HepG2 (cell line): Measurements from ENCODE around the gene RPS6KC1. TPM values are rescaled to one million over a fixed set of nuclear protein-coding genes. Genes with fewer than 3 reads are reported as not detected.

Experiments used
- ATAC-seq: fragments of 200-7000 bp; cut with Tn5 transposase; 3 replicates; pipeline ENCODE4 v1.9.1; 2020; ENCODE audit warnings: mild to moderate bottlenecking, moderate library complexity
- BruUV-seq: library from RNA; stranded (reverse); fragments of 400-500 nt; replicated peaks from 2 replicates; lab custom pipeline; 2021; lab: Mats Ljungman, UMichigan
- CTCF ChIA-PET: fragments of 300-600 bp; formaldehyde crosslinking; extraction: SDS; loops from one replicate; lab custom pipeline; 2021; ENCODE audit warnings: low total read pairs, inconsistent platforms, low intra/inter-chr PET ratio; lab: Yijun Ruan, JAX
- POLR2A ChIA-PET: fragments of 350-600 bp; sonication (Branson Sonifier 250); formaldehyde crosslinking; loops from one replicate; lab custom pipeline; 2020; ENCODE audit warnings: antibody characterized with exemption, inconsistent platforms; lab: Yijun Ruan, JAX
- DNase-seq: peaks from one replicate; pipeline ENCODE4 v3.0.0-alpha.2; 2015; ENCODE audit warnings: low spot score
- FAIRE-seq: peaks from 3 replicates; lab custom pipeline; 2011; peaks lifted over from hg19 to GRCh38; lab: Jason Lieb, UNC
- H2AFZ ChIP-seq: one replicate; pipeline ENCODE4 v1.6.1; 2011; ENCODE audit warnings: low read length, inconsistent platforms
- H3K27ac ChIP-seq: fragments of 300-600 bp; 3 replicates; pipeline ENCODE4 v1.8.0; 2011; ENCODE audit warnings: mixed run types, mild to moderate bottlenecking, mixed read lengths, low read length, inconsistent platforms; ENCODE audit not compliant: insufficient read depth; ENCODE audit errors: extremely low read length
- H3K27me3 ChIP-seq, 2 experiments: fragments of 200-600 bp in 1 of 2; 2 replicates in 1 of 2; 3 replicates in 1 of 2; pipeline versions ENCODE4 v1.6.0 to v1.8.0; 2011; ENCODE audit warnings: low read length in 2 of 2, mild to moderate bottlenecking in 2 of 2, moderate library complexity in 2 of 2, inconsistent platforms in 1 of 2; ENCODE audit not compliant: insufficient read depth in 2 of 2, control insufficient read depth in 1 of 2
- H3K36me3 ChIP-seq, 2 experiments: fragments of 200-600 bp in 1 of 2; replicated peaks in 1 of 2; 2 replicates in 1 of 2; 3 replicates in 1 of 2; pipeline versions ENCODE4 v1.5.1 to v1.8.0; 2011; ENCODE audit warnings: low read length in 2 of 2, inconsistent platforms in 1 of 2; ENCODE audit not compliant: insufficient read depth in 2 of 2, control insufficient read depth in 1 of 2
- H3K4me1 ChIP-seq: 2 replicates; pipeline ENCODE4 v1.5.1; 2012; ENCODE audit warnings: low read length, inconsistent platforms; ENCODE audit not compliant: insufficient read depth
- H3K4me2 ChIP-seq: 2 replicates; pipeline ENCODE4 v1.6.0; 2011; ENCODE audit warnings: low read depth, low read length, inconsistent platforms
- H3K4me3 ChIP-seq, 3 experiments: fragments of 200-600 bp in 1 of 3; sonication (generic), shearing (Covaris generic) in 1 of 3; replicated peaks in 1 of 3; 2 replicates each; pipeline ENCODE4 v1.5.1; 2011 to 2016; ENCODE audit warnings: low read length in 3 of 3, inconsistent platforms in 2 of 3, low read depth in 2 of 3, mild to moderate bottlenecking in 2 of 3, control low read depth in 1 of 3, mixed read lengths in 1 of 3; ENCODE audit not compliant: insufficient read depth in 1 of 3
- H3K79me2 ChIP-seq: one replicate; pipeline ENCODE4 v1.6.1; 2011; ENCODE audit warnings: low read length, inconsistent platforms; ENCODE audit not compliant: insufficient read depth
- H3K9ac ChIP-seq: 2 replicates; pipeline ENCODE4 v1.6.0; 2011; ENCODE audit warnings: mild to moderate bottlenecking, low read depth, low read length, inconsistent platforms; ENCODE audit not compliant: insufficient read depth
- H3K9me3 ChIP-seq: 2 replicates; pipeline ENCODE4 v1.5.1; 2012; ENCODE audit warnings: mild to moderate bottlenecking, low read length
- H4K20me1 ChIP-seq: 2 replicates; pipeline ENCODE4 v1.6.0; 2011; ENCODE audit warnings: inconsistent platforms, mild to moderate bottlenecking, low read length, moderate library complexity; ENCODE audit not compliant: insufficient read depth
- ATRX ChIP-seq: sonication (generic); formaldehyde crosslinking; IDR thresholded peaks from 2 replicates; pipeline ENCODE4 v1.4.0; 2020; ENCODE audit warnings: missing genetic modification reagents, borderline replicate concordance
- GATAD1 ChIP-seq: IDR thresholded peaks from 2 replicates; pipeline ENCODE4 v1.6.1; 2016; ENCODE audit warnings: missing genetic modification reagents, missing compliant biosample characterization
- HHEX ChIP-seq: IDR thresholded peaks from 2 replicates; pipeline ENCODE4 v1.6.1; 2016; ENCODE audit warnings: control low read depth
- MLLT10 ChIP-seq: sonication (generic); formaldehyde crosslinking; IDR thresholded peaks from 2 replicates; pipeline ENCODE4 v1.4.0; 2020; ENCODE audit warnings: missing genetic modification reagents
- NCOA1 ChIP-seq: sonication (generic); formaldehyde crosslinking; IDR thresholded peaks from 2 replicates; pipeline ENCODE4 v1.9.0; 2021; ENCODE audit warnings: missing genetic modification reagents
- ZNF7 ChIP-seq: IDR thresholded peaks from 2 replicates; pipeline ENCODE4 v1.6.1; 2016; ENCODE audit warnings: missing biosample characterization, missing genetic modification reagents
- WGBS: methylation state at CpG from one replicate; pipeline ENCODE4 v1.1.6; 2017; ENCODE audit warnings: low lambda C conversion rate; 5-methylcytosine and 5-hydroxymethylcytosine counted together
- in situ Hi-C: cut with HindIII; loops from 2 replicates; pipeline ENCODE4 v1.10.0; 2017; ENCODE audit warnings: low pct_unique_long_range_greater_than_20kb; ENCODE audit not compliant: extremely low pct_ligation_motif_present
- intact Hi-C: fragments of 100-400 bp; cut with micrococcal nuclease; formaldehyde crosslinking; loops from one replicate; pipeline ENCODE4 v1.10.0; 2022; ENCODE audit not compliant: unreplicated experiment
- polyA plus RNA-seq, 8 experiments: library from polyadenylated mRNA; depleted of rRNA in 3 of 8; stranded (reverse) in 7 of 8; unstranded in 1 of 8; fragments of >200 nt; fragmentation: Illumina TruSeq in 4 of 8; extraction: Trizol in 4 of 8; gene quantifications; 2 replicates each; pipeline versions ENCODE4 v1.2.1 to v1.2.3, GENCODE V29; 2011 to 2016; ENCODE audit warnings: low read depth in 4 of 8, missing spikeins in 1 of 8, mixed read lengths in 1 of 8; ENCODE audit not compliant: insufficient read depth in 1 of 8
- total RNA-seq, 5 experiments: library from RNA; depleted of rRNA; stranded (reverse); fragments of >200 nt; fragmentation: Illumina TruSeq; extraction: Trizol; gene quantifications; 2 replicates each; pipeline ENCODE4 v1.2.3, GENCODE V29; 2016; ENCODE audit warnings: low read depth in 1 of 5
- TF ChIP-seq, protein P1 (sequence below): sonication (generic); formaldehyde crosslinking; IDR thresholded peaks from 2 replicates; pipeline ENCODE4 v1.4.0; 2020; ENCODE audit warnings: missing genetic modification reagents, borderline replicate concordance
- TF ChIP-seq, protein P2 (sequence below): sonication (generic); formaldehyde crosslinking; IDR thresholded peaks from 2 replicates; pipeline ENCODE4 v1.4.0; 2020; ENCODE audit warnings: missing genetic modification reagents; ENCODE audit errors: not compliant biosample characterization

The RPS6KC1 gene
- total and polyA plus RNA-seq, 2 of the 13 experiments (the other 11 are each of a cell fraction or from before 2014, with no cell fraction given) = 11.0 to 25.2 TPM

- TF ChIP-seq, protein P1, sequence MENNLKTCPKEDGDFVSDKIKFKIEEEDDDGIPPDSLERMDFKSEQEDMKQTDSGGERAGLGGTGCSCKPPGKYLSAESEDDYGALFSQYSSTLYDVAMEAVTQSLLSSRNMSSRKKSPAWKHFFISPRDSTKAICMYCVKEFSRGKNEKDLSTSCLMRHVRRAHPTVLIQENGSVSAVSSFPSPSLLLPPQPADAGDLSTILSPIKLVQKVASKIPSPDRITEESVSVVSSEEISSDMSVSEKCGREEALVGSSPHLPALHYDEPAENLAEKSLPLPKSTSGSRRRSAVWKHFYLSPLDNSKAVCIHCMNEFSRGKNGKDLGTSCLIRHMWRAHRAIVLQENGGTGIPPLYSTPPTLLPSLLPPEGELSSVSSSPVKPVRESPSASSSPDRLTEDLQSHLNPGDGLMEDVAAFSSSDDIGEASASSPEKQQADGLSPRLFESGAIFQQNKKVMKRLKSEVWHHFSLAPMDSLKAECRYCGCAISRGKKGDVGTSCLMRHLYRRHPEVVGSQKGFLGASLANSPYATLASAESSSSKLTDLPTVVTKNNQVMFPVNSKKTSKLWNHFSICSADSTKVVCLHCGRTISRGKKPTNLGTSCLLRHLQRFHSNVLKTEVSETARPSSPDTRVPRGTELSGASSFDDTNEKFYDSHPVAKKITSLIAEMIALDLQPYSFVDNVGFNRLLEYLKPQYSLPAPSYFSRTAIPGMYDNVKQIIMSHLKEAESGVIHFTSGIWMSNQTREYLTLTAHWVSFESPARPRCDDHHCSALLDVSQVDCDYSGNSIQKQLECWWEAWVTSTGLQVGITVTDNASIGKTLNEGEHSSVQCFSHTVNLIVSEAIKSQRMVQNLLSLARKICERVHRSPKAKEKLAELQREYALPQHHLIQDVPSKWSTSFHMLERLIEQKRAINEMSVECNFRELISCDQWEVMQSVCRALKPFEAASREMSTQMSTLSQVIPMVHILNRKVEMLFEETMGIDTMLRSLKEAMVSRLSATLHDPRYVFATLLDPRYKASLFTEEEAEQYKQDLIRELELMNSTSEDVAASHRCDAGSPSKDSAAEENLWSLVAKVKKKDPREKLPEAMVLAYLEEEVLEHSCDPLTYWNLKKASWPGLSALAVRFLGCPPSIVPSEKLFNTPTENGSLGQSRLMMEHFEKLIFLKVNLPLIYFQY (CRISPR knock-in tag) = no peak
- TF ChIP-seq, protein P2, sequence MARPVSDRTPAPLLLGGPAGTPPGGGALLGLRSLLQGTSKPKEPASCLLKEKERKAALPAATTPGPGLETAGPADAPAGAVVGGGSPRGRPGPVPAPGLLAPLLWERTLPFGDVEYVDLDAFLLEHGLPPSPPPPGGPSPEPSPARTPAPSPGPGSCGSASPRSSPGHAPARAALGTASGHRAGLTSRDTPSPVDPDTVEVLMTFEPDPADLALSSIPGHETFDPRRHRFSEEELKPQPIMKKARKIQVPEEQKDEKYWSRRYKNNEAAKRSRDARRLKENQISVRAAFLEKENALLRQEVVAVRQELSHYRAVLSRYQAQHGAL (CRISPR knock-in tag) = no peak
- TF ChIP-seq ATRX (CRISPR knock-in tag) = no peak
- no peak for TF ChIP-seq MLLT10 (CRISPR knock-in tag)
- TF ChIP-seq HHEX (CRISPR knock-in tag) = no peak
- TF ChIP-seq GATAD1 (CRISPR knock-in tag) = no peak
These were observed 55.3 kb downstream of the RPS6KC1 start (continued) for GRCh38 chr1:213106298-213106697.

DNA sequence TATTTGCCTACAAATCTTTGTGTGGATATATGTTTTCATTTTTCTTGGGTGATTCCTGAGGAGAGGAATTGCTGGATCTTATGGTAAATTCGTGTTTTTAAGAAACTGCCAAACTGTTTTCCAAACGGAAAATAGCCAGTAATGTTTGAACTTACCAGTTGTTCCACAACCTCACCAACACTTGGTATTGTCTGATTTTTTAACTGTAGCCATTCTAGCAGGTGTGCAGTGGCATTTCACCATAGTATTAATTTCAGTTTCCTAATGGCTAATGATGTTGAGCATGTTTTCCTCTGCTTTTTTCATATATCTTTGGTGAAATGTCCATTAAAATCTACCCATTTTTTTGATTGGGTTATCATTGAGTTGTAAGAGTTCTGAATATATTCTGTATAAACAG is 56.6 kb downstream of the RPS6KC1 start:
- Histone ChIP-seq H2AFZ (no peak overlapping the region), H3K4me1 (no peaks in the 10 kb centered on the region), H4K20me1 (no peaks in the 10 kb centered on the region), H3K36me3 (peaks cover 0 to 9% of the 10 kb centered on the region in 2 experiments; a peak in 1 of 5 replicates), H3K27ac (no peak overlapping the region), H3K9me3 (no peaks in the 10 kb centered on the region), H3K9ac (no peak overlapping the region), H3K27me3 (no peaks in the 10 kb centered on the region), H3K4me3 (no peak overlapping the region), H3K4me2 (no peak overlapping the region), H3K79me2 (no peaks in the 10 kb centered on the region)
- in situ Hi-C loops = no loop called here
- DNase-seq = no peak
- intact Hi-C loops = no loop called here
- BruUV-seq = no TSS peak
- WGBS = 93% methylated on average over 2 of the region's 2 CpGs
- ChIA-PET CTCF (no interaction called here), POLR2A (no interaction called here)
- no peak for FAIRE-seq
- TF ChIP-seq ZNF7 (CRISPR knock-in tag) = peak; percentile 90
- TF ChIP-seq NCOA1 (CRISPR knock-in tag) = no peak
- ATAC-seq = no peak
